ENCODE data around the gene PLXNA2.

DNA sequence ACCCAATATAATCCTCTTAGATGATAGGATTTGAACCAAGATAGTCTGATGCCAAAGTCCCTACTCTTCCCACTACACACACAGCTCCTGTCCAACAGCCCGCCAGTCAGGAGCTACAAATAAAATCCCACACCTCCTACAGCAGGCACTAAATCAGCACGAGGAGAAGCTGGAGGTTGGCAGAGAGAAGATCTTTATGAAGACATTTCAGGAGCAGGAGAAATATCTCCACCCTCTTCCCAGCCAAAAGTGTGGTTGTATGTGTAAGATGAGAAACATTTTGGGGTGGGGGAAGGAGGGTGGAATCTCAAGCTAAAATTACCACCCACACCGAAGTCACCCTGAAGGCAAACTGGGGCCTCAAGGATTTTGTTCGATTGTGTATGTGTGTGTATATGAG lies 54.5 kb downstream of the PLXNA2 start:
- TF ChIP-seq, protein P1, sequence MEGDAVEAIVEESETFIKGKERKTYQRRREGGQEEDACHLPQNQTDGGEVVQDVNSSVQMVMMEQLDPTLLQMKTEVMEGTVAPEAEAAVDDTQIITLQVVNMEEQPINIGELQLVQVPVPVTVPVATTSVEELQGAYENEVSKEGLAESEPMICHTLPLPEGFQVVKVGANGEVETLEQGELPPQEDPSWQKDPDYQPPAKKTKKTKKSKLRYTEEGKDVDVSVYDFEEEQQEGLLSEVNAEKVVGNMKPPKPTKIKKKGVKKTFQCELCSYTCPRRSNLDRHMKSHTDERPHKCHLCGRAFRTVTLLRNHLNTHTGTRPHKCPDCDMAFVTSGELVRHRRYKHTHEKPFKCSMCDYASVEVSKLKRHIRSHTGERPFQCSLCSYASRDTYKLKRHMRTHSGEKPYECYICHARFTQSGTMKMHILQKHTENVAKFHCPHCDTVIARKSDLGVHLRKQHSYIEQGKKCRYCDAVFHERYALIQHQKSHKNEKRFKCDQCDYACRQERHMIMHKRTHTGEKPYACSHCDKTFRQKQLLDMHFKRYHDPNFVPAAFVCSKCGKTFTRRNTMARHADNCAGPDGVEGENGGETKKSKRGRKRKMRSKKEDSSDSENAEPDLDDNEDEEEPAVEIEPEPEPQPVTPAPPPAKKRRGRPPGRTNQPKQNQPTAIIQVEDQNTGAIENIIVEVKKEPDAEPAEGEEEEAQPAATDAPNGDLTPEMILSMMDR (IDR thresholded peaks at IDR 0.05): no peak
- TF ChIP-seq POLR2A (IDR thresholded peaks at IDR 0.05): no peak
